ENCODE measurements around the gene ERMP1.

ERMP1 gene

DNA sequence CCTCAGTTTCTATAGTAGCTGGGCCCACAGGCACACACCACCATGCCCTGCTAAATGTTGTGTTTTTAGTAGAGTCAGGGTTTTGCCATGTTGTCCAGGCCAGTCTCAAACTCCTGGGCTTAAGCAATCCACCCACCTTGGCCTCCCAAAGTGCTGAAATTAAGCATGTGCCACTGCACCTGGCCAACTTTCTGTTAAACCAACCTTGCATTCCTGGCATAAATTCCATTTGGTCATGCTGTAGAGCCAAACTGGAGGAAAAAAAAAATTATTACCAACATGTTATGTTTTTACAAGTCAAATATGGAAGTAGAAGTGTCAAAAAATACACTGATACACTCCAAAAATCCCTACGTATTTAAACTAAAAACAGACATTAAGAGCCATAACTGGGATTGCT lies 54.1 kb downstream of the ERMP1 start:
- no peak for DNase-seq (ENCODE audit: low spot score)

DNA sequence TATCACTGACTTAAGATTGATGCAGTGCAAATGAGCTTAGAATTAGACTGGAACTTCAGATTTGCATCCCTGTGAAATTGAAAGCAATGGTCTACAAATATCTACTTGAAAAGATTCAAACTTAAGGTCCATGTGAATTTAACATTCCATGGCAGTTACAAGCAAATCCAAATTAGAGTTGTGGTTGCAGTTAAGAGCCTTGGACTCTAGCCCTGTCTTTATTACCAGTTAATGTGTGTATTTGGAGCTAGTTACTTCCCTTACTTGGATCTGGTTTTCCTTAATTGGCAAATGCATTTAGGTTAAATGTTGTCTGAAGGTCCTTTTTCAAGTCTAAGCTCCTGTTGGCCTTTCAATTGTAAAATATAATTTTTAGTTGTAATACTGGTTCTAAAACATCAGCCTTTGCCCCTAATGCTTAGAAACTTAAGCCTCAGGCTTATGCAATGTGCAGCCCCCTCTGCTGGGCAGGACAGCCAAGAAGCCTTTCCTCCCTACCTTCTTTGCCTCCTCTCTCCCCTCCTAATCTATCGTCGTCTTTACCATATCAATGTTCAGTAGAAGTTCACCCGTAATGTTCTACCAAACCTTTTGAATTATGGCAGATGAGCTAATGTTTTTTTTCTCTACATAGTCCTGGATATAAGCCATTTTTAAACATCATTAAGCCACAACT lies 59.5 kb downstream of the ERMP1 start:
- DNase-seq (ENCODE audit: low spot score), result no peak

DNA sequence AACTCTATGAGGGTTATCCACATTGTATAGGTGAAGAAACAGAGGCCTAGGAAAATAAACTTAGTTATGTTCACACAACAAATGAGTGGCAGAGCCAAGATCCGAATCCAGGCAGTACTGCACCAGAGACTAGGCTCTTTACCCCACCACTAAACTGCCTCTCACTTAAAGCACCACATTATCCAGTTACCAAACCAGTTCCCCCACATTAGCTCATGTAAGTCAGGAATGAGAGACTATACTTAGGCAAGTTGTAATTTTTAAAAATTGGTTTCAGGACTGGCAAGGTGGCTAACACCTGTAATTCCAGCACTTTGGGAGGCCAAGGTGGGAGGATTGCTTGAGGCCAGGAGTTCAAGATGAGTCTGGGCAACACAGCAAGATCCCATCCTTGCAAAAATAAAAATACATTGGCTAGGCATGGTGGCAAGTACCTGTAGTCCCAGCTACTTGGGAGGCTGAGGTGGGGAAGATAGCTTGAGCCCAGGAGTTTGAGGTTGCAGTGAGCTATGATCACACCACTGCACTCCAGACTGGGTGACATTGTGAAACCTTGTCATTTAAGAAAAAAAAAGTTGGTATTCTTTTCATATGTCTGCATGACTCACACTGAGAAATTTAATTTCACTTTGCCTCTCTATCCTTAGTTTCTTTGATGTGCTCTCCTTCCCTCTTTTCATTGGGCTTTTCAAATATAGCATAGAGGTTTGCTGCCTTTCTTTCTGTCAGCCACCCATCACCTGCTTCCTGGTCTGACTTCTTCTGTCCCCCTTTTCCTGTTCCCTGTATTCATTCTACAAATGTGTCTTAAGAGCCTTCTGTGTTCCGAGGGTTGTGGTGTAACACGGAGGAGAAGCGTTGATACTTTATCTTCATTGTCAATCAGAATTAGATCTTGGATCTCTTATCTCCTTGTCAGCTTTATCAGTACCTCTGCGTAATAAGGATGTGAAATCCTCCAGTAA lies 64.7 kb downstream of the ERMP1 start:
- no peak for DNase-seq (ENCODE audit: low spot score)

DNA sequence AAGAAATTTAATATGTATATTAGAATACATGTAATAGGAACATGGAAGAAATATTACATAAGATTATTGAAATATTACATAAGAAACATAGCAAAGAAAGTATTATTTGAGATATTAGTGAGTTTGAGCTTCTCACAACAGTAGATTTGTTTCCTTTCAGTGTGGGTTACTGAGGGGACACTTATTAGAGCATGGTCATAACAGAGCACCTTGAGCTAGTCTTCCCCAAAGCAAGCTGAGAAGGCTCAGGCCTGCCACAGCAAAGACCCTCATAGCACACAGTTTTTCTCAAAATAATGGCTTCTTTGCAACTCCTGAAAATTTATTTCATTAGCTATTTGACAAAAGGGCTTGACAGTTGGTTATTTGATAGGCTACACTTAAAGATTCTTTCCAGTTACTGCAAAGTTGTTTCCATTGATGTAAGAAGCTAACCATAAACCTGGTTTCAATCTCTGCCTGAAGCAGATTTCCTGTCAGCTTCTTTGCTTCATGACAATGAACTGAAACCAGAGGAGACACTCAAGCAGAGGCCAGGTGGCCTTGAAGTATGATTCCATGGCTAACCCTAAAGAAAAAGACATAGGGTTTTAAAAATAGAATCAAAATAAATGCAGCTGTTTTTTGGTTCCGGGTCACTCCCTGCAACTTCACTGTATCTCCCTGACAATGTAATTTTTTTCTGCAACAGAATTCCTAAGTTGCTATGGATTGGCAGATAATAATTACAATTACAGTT lies 68.6 kb downstream of the ERMP1 start:
- DNase-seq (ENCODE audit: low spot score), result no peak

DNA sequence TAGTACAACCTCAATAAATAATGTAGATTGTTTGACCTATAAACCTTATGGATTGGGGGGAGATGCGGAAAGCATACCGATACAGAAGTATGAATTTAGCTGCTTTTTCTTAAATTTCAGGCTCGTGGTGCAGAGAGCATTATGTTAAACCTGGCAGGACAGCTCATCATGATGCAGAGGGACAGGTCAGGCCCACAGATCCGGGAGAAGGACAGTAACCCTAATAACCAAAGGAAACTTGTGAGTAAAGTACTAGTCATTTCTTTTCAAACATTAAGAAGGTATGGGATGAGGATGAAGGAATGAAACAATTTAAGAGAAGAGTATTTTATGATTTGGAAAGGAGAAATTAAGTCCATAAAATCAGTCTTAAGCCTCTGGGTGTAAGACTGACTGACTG lies 70.5 kb downstream of the ERMP1 start:
- DNase-seq (ENCODE audit: low spot score), result no peak

DNA sequence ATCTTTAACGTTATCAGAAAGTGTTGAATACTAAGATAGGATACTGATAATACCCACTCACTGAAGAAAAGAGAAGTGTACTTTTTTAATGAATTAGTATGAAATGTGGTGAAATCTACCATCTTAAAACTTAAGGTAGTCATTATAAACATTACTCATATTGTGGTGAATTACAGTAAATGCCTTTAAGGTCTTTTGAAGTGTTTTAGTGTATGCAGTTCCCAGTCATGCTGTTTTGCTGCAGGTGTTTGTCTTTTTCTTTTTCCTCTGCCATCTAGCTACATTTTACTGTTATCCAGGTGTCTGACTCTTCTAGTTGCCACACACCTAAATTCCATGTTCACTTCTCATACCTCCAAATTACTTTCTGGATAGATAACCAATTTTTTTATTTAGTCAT lies 72.6 kb downstream of the ERMP1 start:
- no peak for DNase-seq (ENCODE audit: low spot score)

DNA sequence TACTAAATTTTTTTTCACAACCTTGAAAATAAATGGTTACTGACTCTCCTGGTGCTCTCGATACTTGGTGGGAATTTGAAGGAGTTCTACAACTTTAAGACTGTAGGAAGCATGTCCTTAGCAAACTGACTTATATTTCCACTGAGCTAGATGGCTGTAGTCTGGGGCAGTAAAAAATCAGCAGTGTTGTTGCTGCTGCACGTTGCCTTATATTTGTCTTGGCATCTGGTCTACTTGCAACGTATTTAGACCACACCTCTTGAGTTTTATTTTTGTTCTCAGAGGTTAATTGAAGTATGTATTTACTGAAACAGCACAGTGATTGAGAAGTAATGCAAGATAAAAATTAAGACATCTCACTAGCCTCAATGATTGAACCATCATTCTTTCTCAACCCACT lies 76.3 kb downstream of the ERMP1 start:
- DNase-seq (ENCODE audit: low spot score), result no peak

DNA sequence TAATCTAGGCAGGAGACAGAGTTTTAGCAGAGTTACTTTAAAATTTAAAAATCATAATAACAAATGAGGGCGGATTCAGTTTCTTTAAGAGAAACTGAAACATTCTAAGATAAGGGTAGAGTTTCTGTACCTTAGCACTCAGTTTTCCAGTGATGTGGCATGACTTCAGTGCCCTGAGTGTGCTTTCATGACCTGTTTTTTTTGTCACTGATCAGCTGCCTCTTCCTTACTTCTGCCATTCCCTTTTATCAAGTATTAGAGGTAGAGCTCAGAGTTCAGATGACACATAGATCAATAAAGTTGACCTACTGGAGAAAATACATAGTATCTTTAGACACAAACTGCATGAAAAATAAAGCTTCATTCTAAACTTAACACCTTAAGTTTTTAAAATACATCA lies 82.3 kb downstream of the ERMP1 start:
- no peak for DNase-seq (ENCODE audit: low spot score)

DNA sequence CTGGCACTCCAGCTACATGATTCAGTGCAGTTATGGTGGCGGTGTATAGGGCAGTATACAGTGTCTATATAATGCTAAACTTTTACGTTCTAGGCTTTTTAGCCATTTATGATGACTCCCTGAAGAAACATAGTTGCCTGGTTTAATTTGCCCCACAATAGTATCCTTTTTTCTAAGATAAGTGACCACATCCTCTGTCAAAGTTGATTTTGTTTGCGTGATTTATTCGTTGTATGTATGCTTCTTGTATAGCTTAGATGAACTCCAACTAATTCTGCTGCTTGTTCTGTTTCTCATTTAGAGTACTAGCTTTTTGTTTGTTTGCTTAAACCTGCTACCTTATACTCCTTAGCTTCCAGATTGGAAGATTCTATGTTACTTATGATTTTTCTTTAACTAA lies 83.6 kb downstream of the ERMP1 start:
- DNase-seq (ENCODE audit: low spot score), result no peak

DNA sequence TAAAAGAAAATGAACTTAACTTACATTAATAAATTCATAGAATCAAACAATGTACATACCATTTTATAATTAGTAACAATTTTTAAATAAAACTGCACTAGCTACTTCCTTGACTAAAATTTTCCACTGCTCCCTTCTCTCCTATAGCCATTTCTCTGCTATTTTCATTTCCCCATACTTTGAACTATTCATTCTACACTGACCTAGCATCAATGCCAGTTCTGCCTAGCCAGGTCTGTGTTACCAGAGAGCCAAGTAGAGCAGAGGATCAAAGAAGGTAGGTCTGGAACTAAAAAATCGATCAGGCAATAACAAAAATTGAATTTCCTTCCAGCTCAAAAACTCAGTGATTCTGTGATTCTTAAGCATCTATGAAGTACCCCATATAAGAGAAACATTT lies 84.5 kb downstream of the ERMP1 start:
- DNase-seq (ENCODE audit: low spot score), result no peak

DNA sequence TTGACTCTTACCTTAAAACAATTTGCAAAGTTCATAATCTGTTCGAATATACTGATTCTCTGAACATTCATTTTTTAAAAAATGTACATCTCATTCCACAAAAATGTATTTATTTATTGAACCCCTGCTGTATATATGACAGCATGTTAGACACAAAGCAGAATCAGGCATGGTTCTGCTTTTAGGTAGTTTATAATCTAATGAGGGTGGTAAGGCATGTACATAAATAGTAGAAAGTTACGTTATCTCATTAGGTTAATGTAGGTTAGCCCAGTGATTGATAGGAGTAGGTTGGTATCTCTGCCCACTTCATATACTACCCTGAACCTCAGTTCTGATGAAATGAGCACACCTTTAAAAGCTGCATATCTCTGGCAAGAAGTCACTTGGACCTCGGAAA lies 89.8 kb downstream of the ERMP1 start:
- DNase-seq (ENCODE audit: low spot score), result no peak

DNA sequence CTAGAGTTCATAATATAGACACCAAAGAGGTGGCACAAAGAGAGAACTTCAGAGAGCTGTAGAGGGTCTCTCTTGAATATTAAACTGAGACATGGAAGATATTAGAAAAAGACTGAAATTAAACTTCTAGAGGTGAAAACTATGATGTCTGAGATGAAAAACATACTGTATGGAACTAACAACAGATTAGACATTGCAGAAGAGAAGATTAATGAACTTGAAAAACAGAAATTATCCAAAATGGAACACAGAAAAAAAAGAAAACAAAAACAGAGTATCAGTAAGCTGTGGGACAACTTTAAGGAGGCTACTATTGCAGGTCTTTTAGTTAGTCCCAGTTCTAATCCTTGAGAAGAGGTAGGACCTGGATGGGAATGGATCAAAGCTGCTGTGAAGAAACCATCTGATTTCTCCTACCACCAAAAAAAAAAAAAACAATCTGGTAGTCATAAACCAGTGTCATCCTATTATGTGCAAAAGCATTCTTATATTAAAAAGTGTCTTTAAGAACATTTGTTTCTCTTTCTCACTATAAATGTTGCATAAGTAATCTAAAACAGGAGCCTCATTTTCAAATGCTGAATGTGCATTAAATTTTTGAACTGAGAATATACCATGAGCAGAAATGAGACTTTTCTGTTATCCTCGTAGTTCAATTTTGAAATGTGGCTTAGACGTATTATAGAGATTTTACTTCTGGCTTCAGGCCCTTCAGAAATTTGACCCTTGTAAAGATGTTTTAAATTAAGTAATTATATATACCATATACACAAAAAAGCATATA lies 96.2 kb downstream of the ERMP1 start:
- DNase-seq (ENCODE audit: low spot score), result no peak

DNA sequence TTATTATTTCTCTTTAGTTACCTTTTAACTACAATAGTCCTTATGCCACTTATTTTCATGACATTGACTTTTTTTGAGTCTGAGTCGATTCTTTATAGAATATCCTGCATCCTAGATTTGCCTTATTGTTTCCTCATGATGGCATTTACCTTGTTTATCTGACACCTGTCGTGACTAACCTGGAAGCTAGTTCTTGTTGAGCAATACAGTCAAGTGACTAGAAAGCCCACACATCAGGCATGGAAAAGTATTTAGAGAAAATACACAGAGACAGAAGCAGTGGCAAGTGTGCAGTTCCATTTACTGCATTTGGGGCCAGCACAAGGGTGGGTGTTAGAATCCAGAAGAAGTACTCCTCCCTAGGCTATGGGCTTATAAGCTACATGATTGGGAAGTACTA lies 97.8 kb downstream of the ERMP1 start:
- no peak for DNase-seq (ENCODE audit: low spot score)

All from HuH-7 (cell line).